ENCODE results near the gene OR9Q1. TPM values are rescaled to one million over a fixed set of nuclear protein-coding genes. Genes with fewer than 3 reads are reported as not detected.

OR9Q1 gene
- polyA plus RNA-seq, 2 of the 4 experiments (the other 2 are of a cell fraction), result not detected

DNA sequence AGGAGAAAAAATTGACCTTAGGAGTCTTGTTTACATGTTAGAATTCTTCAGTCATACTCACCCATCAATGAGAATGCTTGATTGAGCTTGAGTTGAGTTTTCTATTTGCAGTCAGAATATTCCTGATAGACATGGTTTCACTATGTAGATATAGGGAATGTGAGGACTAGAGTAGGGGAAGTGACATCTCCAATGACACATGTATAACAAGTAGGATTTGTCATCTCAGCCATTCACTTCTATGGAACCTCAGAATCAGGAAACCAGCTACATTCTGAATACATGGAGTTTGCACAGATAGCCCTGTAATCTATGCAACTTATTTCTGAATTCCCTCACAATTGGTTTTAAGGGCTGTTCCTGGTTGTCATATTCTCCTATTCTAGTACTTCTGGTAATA lies 20.1 kb upstream of the OR9Q1 start:
- no peak for FAIRE-seq
- no peak for DNase-seq (ENCODE audit: low read depth in 1 of 2, low spot score in 1 of 2)
- ChIA-PET POLR2A (no interaction called here), CTCF (no interaction called here)
- Histone ChIP-seq H3K4me3 (no peak overlapping the region), H3K4me1 (no peaks in the 10 kb centered on the region), H3K9me3 (no peaks in the 10 kb centered on the region), H3K27ac (no peak overlapping the region), H3K4me2 (no peak overlapping the region)
- TF ChIP-seq ZFP36 (IDR thresholded peaks at IDR 0.05; ENCODE audit: borderline replicate concordance, partially characterized antibody) (no peak), TFCP2L1 (CRISPR knock-in tag; IDR thresholded peaks at IDR 0.05) (no peak)
- TF ChIP-seq, protein P1, sequence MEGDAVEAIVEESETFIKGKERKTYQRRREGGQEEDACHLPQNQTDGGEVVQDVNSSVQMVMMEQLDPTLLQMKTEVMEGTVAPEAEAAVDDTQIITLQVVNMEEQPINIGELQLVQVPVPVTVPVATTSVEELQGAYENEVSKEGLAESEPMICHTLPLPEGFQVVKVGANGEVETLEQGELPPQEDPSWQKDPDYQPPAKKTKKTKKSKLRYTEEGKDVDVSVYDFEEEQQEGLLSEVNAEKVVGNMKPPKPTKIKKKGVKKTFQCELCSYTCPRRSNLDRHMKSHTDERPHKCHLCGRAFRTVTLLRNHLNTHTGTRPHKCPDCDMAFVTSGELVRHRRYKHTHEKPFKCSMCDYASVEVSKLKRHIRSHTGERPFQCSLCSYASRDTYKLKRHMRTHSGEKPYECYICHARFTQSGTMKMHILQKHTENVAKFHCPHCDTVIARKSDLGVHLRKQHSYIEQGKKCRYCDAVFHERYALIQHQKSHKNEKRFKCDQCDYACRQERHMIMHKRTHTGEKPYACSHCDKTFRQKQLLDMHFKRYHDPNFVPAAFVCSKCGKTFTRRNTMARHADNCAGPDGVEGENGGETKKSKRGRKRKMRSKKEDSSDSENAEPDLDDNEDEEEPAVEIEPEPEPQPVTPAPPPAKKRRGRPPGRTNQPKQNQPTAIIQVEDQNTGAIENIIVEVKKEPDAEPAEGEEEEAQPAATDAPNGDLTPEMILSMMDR (IDR thresholded peaks at IDR 0.05), result no peak
- TF ChIP-seq, protein P2, sequence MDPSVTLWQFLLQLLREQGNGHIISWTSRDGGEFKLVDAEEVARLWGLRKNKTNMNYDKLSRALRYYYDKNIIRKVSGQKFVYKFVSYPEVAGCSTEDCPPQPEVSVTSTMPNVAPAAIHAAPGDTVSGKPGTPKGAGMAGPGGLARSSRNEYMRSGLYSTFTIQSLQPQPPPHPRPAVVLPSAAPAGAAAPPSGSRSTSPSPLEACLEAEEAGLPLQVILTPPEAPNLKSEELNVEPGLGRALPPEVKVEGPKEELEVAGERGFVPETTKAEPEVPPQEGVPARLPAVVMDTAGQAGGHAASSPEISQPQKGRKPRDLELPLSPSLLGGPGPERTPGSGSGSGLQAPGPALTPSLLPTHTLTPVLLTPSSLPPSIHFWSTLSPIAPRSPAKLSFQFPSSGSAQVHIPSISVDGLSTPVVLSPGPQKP (IDR thresholded peaks at IDR 0.05; ENCODE audit: low read depth, low read length), result no peak
- no peak for ATAC-seq

DNA sequence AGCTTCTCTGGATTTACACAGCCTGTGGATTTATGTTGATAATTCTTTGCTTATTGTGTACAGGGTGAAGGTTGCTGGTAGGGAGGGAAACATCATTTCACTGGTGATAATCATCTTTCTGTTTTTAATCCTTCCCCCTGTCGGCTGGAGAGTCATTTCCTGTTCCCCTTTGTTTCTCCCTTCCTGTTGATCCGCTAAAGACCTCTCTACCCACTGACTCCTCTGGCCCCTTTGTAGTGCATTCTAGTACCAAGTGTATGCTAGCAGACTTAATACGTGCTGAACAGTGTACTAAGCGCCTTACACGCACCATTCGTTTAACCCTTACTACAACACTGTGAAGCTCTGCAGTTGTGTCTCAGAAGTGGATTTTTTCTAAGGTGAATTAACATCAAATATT lies 19.0 kb upstream of the OR9Q1 start:
- FAIRE-seq, result no peak
- CTCF ChIA-PET, result no interaction called here
- no peak overlapping the region for H3K4me2 ChIP-seq

More for the DNA sequence above, 19.0 kb upstream of the OR9Q1 start:
- H3K9me3 ChIP-seq, result no peaks in the 10 kb centered on the region
- no peaks in the 10 kb centered on the region for H3K4me1 ChIP-seq
- DNase-seq (ENCODE audit: low read depth in 1 of 2, low spot score in 1 of 2), result no peak
- no peak overlapping the region for H3K27ac ChIP-seq
- TF ChIP-seq TP53 (CRISPR knock-in tag; IDR thresholded peaks at IDR 0.05) (no peak), JUN (IDR thresholded peaks at IDR 0.05) (no peak), SREBF2 (IDR thresholded peaks at IDR 0.05) (no peak), MYC (IDR thresholded peaks at IDR 0.05; ENCODE audit: borderline replicate concordance, low read length) (no peak), FOSL2 (IDR thresholded peaks at IDR 0.05) (no peak), FOSL2 (CRISPR knock-in tag; IDR thresholded peaks at IDR 0.05) (no peak), RARB (CRISPR knock-in tag; IDR thresholded peaks at IDR 0.05) (no peak), NFE2L2 (conservative IDR thresholded peaks at IDR 0.05; ENCODE audit: low read length) (no peak), CEBPB (IDR thresholded peaks at IDR 0.05) (no peak), RAD21 (conservative IDR thresholded peaks at IDR 0.05 in 1 of 2, IDR thresholded peaks at IDR 0.05 in 1 of 2) (no peak)
- TF ChIP-seq, protein P3, sequence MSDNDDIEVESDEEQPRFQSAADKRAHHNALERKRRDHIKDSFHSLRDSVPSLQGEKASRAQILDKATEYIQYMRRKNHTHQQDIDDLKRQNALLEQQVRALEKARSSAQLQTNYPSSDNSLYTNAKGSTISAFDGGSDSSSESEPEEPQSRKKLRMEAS (IDR thresholded peaks at IDR 0.05), result no peak
- TF ChIP-seq, protein P4, sequence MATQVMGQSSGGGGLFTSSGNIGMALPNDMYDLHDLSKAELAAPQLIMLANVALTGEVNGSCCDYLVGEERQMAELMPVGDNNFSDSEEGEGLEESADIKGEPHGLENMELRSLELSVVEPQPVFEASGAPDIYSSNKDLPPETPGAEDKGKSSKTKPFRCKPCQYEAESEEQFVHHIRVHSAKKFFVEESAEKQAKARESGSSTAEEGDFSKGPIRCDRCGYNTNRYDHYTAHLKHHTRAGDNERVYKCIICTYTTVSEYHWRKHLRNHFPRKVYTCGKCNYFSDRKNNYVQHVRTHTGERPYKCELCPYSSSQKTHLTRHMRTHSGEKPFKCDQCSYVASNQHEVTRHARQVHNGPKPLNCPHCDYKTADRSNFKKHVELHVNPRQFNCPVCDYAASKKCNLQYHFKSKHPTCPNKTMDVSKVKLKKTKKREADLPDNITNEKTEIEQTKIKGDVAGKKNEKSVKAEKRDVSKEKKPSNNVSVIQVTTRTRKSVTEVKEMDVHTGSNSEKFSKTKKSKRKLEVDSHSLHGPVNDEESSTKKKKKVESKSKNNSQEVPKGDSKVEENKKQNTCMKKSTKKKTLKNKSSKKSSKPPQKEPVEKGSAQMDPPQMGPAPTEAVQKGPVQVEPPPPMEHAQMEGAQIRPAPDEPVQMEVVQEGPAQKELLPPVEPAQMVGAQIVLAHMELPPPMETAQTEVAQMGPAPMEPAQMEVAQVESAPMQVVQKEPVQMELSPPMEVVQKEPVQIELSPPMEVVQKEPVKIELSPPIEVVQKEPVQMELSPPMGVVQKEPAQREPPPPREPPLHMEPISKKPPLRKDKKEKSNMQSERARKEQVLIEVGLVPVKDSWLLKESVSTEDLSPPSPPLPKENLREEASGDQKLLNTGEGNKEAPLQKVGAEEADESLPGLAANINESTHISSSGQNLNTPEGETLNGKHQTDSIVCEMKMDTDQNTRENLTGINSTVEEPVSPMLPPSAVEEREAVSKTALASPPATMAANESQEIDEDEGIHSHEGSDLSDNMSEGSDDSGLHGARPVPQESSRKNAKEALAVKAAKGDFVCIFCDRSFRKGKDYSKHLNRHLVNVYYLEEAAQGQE (IDR thresholded peaks at IDR 0.05), result no peak
- TF ChIP-seq, protein P5, sequence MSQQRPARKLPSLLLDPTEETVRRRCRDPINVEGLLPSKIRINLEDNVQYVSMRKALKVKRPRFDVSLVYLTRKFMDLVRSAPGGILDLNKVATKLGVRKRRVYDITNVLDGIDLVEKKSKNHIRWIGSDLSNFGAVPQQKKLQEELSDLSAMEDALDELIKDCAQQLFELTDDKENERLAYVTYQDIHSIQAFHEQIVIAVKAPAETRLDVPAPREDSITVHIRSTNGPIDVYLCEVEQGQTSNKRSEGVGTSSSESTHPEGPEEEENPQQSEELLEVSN (IDR thresholded peaks at IDR 0.05; ENCODE audit: borderline replicate concordance, low read depth), result no peak
- TF ChIP-seq, protein P1 (IDR thresholded peaks at IDR 0.05), result no peak
- POLR2A ChIA-PET, result no interaction called here
- H3K4me3 ChIP-seq, result no peak overlapping the region
- no peak for ATAC-seq
- 50% methylated on average over 6 of the region's 6 CpGs for WGBS (ENCODE audit: missing lambda C conversion rate)
